ENCODE results near the gene TMPRSS6.

TMPRSS6 gene

DNA sequence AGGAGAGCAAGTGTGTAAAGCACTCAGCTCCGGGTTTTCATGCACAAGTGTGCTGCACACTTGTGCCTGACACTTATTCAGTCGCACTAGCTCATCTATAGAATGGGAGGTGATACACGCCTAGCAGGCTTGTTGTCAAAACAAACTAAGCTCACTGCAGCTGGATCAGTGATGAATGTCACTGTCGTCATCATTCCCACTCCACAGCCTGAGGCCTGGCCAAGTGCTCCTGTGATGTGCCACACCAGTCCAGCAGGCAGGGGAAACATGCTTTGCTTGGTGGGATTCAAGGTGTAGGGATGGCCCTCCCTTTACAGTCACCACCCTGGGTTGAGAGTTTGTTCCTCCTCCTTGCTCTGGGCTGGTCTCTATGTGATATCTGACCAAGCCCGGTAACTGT lies 83.2 kb downstream of the TMPRSS6 start:
- no peak overlapping the region for H3K4me2 ChIP-seq (ENCODE audit: low read depth, low read length, poor library complexity, severe bottlenecking)
- H4K20me1 ChIP-seq (ENCODE audit: low read depth, low read length) = no peaks in the 10 kb centered on the region
- H3K9me2 ChIP-seq (replicated peaks; ENCODE audit: insufficient read depth, low read length) = no peaks in the 10 kb centered on the region
- no peaks in the 10 kb centered on the region for H3K36me3 ChIP-seq (ENCODE audit: low read length)
- no peaks in the 10 kb centered on the region for H3F3A ChIP-seq (ENCODE audit: insufficient read depth)
- no peaks in the 10 kb centered on the region for H3K27me3 ChIP-seq (ENCODE audit: low read length)
- H3K27ac ChIP-seq (ENCODE audit: low read depth, low read length) = no peak overlapping the region
- H3K9me3 ChIP-seq (ENCODE audit: insufficient read depth, low read length) = no peaks in the 10 kb centered on the region
- no peak overlapping the region for H3K9ac ChIP-seq (ENCODE audit: low read length)
- H3K4me3 ChIP-seq (ENCODE audit: insufficient read depth, low read length, poor library complexity, severe bottlenecking) = no peak overlapping the region
- H3K79me2 ChIP-seq (ENCODE audit: insufficient read depth, low read length) = no peaks in the 10 kb centered on the region
- TF ChIP-seq, protein P1, sequence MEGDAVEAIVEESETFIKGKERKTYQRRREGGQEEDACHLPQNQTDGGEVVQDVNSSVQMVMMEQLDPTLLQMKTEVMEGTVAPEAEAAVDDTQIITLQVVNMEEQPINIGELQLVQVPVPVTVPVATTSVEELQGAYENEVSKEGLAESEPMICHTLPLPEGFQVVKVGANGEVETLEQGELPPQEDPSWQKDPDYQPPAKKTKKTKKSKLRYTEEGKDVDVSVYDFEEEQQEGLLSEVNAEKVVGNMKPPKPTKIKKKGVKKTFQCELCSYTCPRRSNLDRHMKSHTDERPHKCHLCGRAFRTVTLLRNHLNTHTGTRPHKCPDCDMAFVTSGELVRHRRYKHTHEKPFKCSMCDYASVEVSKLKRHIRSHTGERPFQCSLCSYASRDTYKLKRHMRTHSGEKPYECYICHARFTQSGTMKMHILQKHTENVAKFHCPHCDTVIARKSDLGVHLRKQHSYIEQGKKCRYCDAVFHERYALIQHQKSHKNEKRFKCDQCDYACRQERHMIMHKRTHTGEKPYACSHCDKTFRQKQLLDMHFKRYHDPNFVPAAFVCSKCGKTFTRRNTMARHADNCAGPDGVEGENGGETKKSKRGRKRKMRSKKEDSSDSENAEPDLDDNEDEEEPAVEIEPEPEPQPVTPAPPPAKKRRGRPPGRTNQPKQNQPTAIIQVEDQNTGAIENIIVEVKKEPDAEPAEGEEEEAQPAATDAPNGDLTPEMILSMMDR (IDR thresholded peaks at IDR 0.05; ENCODE audit: insufficient read depth, low read length, poor library complexity, severe bottlenecking) = no peak
- TF ChIP-seq EZH2phosphoT487 (conservative IDR thresholded peaks at IDR 0.05; ENCODE audit: low read length) = no peak
- no peak overlapping the region for H2AFZ ChIP-seq (ENCODE audit: low read depth, low read length, severe bottlenecking)

DNA sequence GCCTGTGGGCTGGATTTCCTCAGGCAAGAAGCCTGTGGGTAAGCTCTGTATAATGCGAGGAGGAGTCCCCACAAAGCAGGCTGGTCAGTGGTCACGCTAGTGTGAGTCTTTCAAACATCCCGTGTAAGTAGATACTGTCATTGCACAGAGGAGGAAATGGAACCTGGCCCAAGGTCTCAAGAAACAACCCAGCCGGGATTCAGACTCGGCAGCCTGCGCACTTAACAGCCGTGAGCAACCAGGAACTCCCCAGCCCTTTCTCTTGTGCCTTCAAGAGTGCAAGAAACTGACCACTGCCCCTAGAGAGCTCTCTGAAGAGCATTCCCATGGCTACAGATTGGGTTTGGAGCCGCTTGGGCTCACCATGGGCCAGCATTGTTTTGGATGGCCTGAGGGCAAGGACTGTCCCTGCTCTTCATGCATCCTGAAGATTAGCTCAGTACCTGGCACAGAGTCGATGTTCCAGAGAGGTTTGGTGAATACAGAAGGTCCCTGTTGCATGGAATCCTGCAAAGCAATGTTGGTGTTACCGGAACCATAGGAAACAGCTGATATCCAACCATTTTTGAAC lies 83.9 kb downstream of the TMPRSS6 start:
- Histone ChIP-seq H3K9me3 (ENCODE audit: insufficient read depth, low read length) (no peaks in the 10 kb centered on the region), H3F3A (ENCODE audit: insufficient read depth) (no peaks in the 10 kb centered on the region), H4K20me1 (ENCODE audit: low read depth, low read length) (no peaks in the 10 kb centered on the region), H2AFZ (ENCODE audit: low read depth, low read length, severe bottlenecking) (no peak overlapping the region), H3K4me2 (ENCODE audit: low read depth, low read length, poor library complexity, severe bottlenecking) (no peak overlapping the region), H3K36me3 (ENCODE audit: low read length) (no peaks in the 10 kb centered on the region), H3K9me2 (replicated peaks; ENCODE audit: insufficient read depth, low read length) (no peaks in the 10 kb centered on the region), H3K79me2 (ENCODE audit: insufficient read depth, low read length) (no peaks in the 10 kb centered on the region), H3K27ac (ENCODE audit: low read depth, low read length) (no peak overlapping the region), H3K27me3 (ENCODE audit: low read length) (no peaks in the 10 kb centered on the region), H3K9ac (ENCODE audit: low read length) (no peak overlapping the region), H3K4me3 (ENCODE audit: insufficient read depth, low read length, poor library complexity, severe bottlenecking) (no peak overlapping the region)
- no peak for TF ChIP-seq EZH2phosphoT487 (conservative IDR thresholded peaks at IDR 0.05; ENCODE audit: low read length)
- TF ChIP-seq, protein P1 (IDR thresholded peaks at IDR 0.05; ENCODE audit: insufficient read depth, low read length, poor library complexity, severe bottlenecking) = no peak

DNA sequence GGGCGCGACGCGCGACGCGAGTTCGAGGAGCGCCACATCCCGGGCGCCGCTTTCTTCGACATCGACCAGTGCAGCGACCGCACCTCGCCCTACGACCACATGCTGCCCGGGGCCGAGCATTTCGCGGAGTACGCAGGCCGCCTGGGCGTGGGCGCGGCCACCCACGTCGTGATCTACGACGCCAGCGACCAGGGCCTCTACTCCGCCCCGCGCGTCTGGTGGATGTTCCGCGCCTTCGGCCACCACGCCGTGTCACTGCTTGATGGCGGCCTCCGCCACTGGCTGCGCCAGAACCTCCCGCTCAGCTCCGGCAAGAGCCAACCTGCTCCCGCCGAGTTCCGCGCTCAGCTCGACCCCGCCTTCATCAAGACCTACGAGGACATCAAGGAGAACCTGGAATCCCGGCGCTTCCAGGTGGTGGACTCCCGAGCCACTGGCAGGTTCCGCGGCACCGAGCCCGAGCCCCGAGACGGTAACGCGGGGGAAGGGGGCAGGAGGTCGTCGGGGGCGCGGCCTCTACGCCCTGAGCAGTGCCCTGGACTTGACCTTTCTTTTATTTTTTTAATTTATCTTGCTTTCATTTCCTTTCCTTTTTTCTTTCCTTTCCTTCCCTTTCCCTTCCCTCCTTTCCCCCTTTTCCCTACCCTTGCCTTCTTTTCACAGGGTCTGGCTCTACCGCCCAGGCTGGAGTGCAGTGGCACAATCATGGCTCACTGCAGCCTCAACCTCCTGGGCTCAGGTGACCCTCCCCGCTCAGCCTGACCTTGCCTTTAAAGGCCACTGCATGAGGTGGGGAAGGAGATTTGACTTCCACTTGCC lies 85.0 kb downstream of the TMPRSS6 start:
- no peak overlapping the region for H3K27ac ChIP-seq (ENCODE audit: low read depth, low read length)
- H3K9me3 ChIP-seq (ENCODE audit: insufficient read depth, low read length) = no peaks in the 10 kb centered on the region
- H3K4me2 ChIP-seq (ENCODE audit: low read depth, low read length, poor library complexity, severe bottlenecking) = no peak overlapping the region
- TF ChIP-seq, protein P1 (IDR thresholded peaks at IDR 0.05; ENCODE audit: insufficient read depth, low read length, poor library complexity, severe bottlenecking) = no peak
- TF ChIP-seq EZH2phosphoT487 (conservative IDR thresholded peaks at IDR 0.05; ENCODE audit: low read length) = no peak
- H3K36me3 ChIP-seq (ENCODE audit: low read length) = no peaks in the 10 kb centered on the region
- no peak overlapping the region for H3K4me3 ChIP-seq (ENCODE audit: insufficient read depth, low read length, poor library complexity, severe bottlenecking)
- no peak overlapping the region for H2AFZ ChIP-seq (ENCODE audit: low read depth, low read length, severe bottlenecking)
- no peaks in the 10 kb centered on the region for H4K20me1 ChIP-seq (ENCODE audit: low read depth, low read length)
- H3K9ac ChIP-seq (ENCODE audit: low read length) = no peak overlapping the region
- no peaks in the 10 kb centered on the region for H3K9me2 ChIP-seq (replicated peaks; ENCODE audit: insufficient read depth, low read length)
- no peaks in the 10 kb centered on the region for H3K79me2 ChIP-seq (ENCODE audit: insufficient read depth, low read length)
- H3K27me3 ChIP-seq (ENCODE audit: low read length) = no peaks in the 10 kb centered on the region
- no peaks in the 10 kb centered on the region for H3F3A ChIP-seq (ENCODE audit: insufficient read depth)

Data from SU-DHL-6 (cell line).